Upper lobe of left lung (tissue), 4 donors: Measurements from ENCODE around the gene SLC35G2.

ENCODE experiments used
- CTCF ChIP-seq, 6 experiments: fragments of 450-650 bp in 4 of 6; fragments of 200-600 bp in 2 of 6; sonication (generic) in 2 of 6; IDR thresholded peaks; one replicate each; pipeline ENCODE4 v1.5.1; 2016 to 2019; ENCODE audit warnings: antibody characterized with exemption in 6 of 6
- EP300 ChIP-seq, 4 donors: sonication (generic); formaldehyde crosslinking; IDR thresholded peaks; one replicate each; pipeline ENCODE4 v1.5.1; 2017; ENCODE audit warnings: antibody characterized with exemption in 4 of 4, control low read depth in 2 of 4
- POLR2A ChIP-seq, 4 donors: fragments of 450-650 bp; IDR thresholded peaks; one replicate each; pipeline ENCODE4 v1.5.1; 2016 to 2017; ENCODE audit warnings: antibody characterized with exemption in 4 of 4, mild to moderate bottlenecking in 2 of 4

GRCh38 chr3:136840252-136840651, 21.3 kb downstream of the SLC35G2 start:
- TF ChIP-seq EP300 (IDR thresholded peaks at IDR 0.05) (no peak), CTCF (IDR thresholded peaks at IDR 0.05) (no peak), POLR2A (IDR thresholded peaks at IDR 0.05) (no peak)
